ENCODE results near the gene C1QTNF12. TPM values are rescaled to one million over a fixed set of nuclear protein-coding genes. Genes with fewer than 3 reads are reported as not detected.

Gene C1QTNF12
- total and polyA plus RNA-seq, 2 donors (not counting 3 experiments of a cell fraction or from before 2014, with no cell fraction given), result 1.0 to 1.9 TPM

GRCh38 chr1:1230656-1231399 lies 15.7 kb downstream of the C1QTNF12 start:
- H3K79me2 ChIP-seq (ENCODE audit: control insufficient read depth, insufficient read depth, low read length), result peaks cover 69% of the 10 kb centered on the region
- dilution Hi-C loops (cut with MboI; ENCODE audit: extremely low pct_ligation_motif_present, low sequenced_read_pairs) (no loop called here), intact Hi-C loops (cut with micrococcal nuclease) (loop anchor here (1.0 to 2.0 kb wide), 6 partner anchors 18 to 198 kb away; partner anchors contain the start of gene PUSL1)
- H3K36me3 ChIP-seq (ENCODE audit: control insufficient read depth in 2 of 2, extremely low read depth in 1 of 2, insufficient read depth in 2 of 2, low read length in 2 of 2), result peaks cover 6 to 17% of the 10 kb centered on the region in 2 experiments
- H4K20me1 ChIP-seq (replicated peaks; ENCODE audit: control insufficient read depth, extremely low read depth, insufficient read depth, low read length), result no peaks in the 10 kb centered on the region
- H3K9me1 ChIP-seq (replicated peaks; ENCODE audit: control insufficient read depth, extremely low read depth, insufficient read depth, low read length), result no peaks in the 10 kb centered on the region
- CTCF ChIA-PET, result interaction anchor here (0.7 to 3.7 kb wide), 7 partner anchors 18 to 246 kb away, joined by 3 to 43 read pairs (median 6); no protein-coding TSS in a partner anchor
- peak; percentile 55 for DNase-seq (ENCODE audit: low read depth, low spot score)
- TF ChIP-seq JUN (IDR thresholded peaks at IDR 0.05; ENCODE audit: borderline replicate concordance, insufficient read depth, insufficient read length, low read depth) (no peak), POLR2AphosphoS5 (IDR thresholded peaks at IDR 0.05; ENCODE audit: insufficient read depth, low read depth, low read length) (no peak)
- TF ChIP-seq, protein P1, sequence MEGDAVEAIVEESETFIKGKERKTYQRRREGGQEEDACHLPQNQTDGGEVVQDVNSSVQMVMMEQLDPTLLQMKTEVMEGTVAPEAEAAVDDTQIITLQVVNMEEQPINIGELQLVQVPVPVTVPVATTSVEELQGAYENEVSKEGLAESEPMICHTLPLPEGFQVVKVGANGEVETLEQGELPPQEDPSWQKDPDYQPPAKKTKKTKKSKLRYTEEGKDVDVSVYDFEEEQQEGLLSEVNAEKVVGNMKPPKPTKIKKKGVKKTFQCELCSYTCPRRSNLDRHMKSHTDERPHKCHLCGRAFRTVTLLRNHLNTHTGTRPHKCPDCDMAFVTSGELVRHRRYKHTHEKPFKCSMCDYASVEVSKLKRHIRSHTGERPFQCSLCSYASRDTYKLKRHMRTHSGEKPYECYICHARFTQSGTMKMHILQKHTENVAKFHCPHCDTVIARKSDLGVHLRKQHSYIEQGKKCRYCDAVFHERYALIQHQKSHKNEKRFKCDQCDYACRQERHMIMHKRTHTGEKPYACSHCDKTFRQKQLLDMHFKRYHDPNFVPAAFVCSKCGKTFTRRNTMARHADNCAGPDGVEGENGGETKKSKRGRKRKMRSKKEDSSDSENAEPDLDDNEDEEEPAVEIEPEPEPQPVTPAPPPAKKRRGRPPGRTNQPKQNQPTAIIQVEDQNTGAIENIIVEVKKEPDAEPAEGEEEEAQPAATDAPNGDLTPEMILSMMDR (IDR thresholded peaks at IDR 0.05; ENCODE audit: extremely low read depth in 1 of 2, insufficient read depth in 1 of 2, low read depth in 1 of 2, low read length in 2 of 2), result peak; percentile 26 to 30
- FAIRE-seq, result no peak
- H3K27ac ChIP-seq (ENCODE audit: insufficient read depth, low read depth, low read length), result peak overlapping the region; percentile 39
- H2AFZ ChIP-seq (ENCODE audit: low read depth, low read length), result peak overlapping the region; percentile 4
- TSS peak; percentile 71 for BruUV-seq (replicated peaks)
- peak overlapping the region; percentile 69 for H3K9ac ChIP-seq (replicated peaks; ENCODE audit: extremely low read depth, insufficient read depth, low read length)
- POLR2A ChIA-PET, result interaction anchor here (0.8 to 1.1 kb wide), 2 partner anchors 41 to 112 kb away, joined by 3 read pairs; no protein-coding TSS in a partner anchor
- H3K4me2 ChIP-seq (ENCODE audit: insufficient read depth, low read length), result peak overlapping the region; percentile 87
- H3K4me3 ChIP-seq (replicated peaks in 1 of 3; ENCODE audit: insufficient read depth in 1 of 3, low read depth in 1 of 3, low read length in 3 of 3), result peak overlapping the region; percentile 54 to 88 (median 80)
- H3K4me1 ChIP-seq (ENCODE audit: control insufficient read depth, extremely low read depth, insufficient read depth, low read length), result peaks cover 6% of the 10 kb centered on the region
- H3K9me3 ChIP-seq (replicated peaks; ENCODE audit: control insufficient read depth, insufficient read depth, low read length), result no peaks in the 10 kb centered on the region
- no peaks in the 10 kb centered on the region for H3K27me3 ChIP-seq (ENCODE audit: control insufficient read depth in 2 of 2, insufficient read depth in 2 of 2, low read length in 2 of 2)
